Mesenchymal stem cell (in vitro differentiated cells and primary cell): ENCODE measurements around the gene HOXD4.

Experiments
- DNase-seq: peaks from one replicate; pipeline ENCODE4 v3.0.0-alpha.2; 2013
- H2AFZ ChIP-seq: one replicate; pipeline ENCODE4 v1.6.1; 2013; ENCODE audit warnings: low read depth, mild to moderate bottlenecking, control low read depth, inconsistent platforms, low read length, moderate library complexity
- H2AK5ac ChIP-seq: 2 replicates; pipeline ENCODE4 v1.6.1; 2013; ENCODE audit warnings: low read length, moderate library complexity, mild to moderate bottlenecking, inconsistent platforms; ENCODE audit not compliant: severe bottlenecking
- H2BK120ac ChIP-seq: one replicate; pipeline ENCODE4 v1.6.1; 2013; ENCODE audit warnings: low read depth, mild to moderate bottlenecking, inconsistent platforms, low read length, moderate library complexity
- H2BK12ac ChIP-seq, 2 experiments: one replicate each; pipeline ENCODE4 v1.6.1; 2013; ENCODE audit warnings: inconsistent platforms in 2 of 2, low read length in 2 of 2, mild to moderate bottlenecking in 2 of 2, moderate library complexity in 2 of 2, control low read depth in 1 of 2
- H2BK15ac ChIP-seq: one replicate; pipeline ENCODE4 v1.6.1; 2013; ENCODE audit warnings: mild to moderate bottlenecking, low read depth, inconsistent platforms; ENCODE audit not compliant: poor library complexity, severe bottlenecking
- H2BK5ac ChIP-seq: 2 replicates; pipeline ENCODE4 v1.6.1; 2013; ENCODE audit warnings: low read depth, mild to moderate bottlenecking, low read length, control low read depth, inconsistent platforms; ENCODE audit not compliant: poor library complexity, severe bottlenecking
- H3K14ac ChIP-seq, 2 experiments: one replicate each; pipeline ENCODE4 v1.6.1; 2013; ENCODE audit warnings: inconsistent platforms in 2 of 2, low read length in 2 of 2, control low read depth in 1 of 2, mild to moderate bottlenecking in 1 of 2, moderate library complexity in 1 of 2
- H3K18ac ChIP-seq, 2 experiments: one replicate each; pipeline ENCODE4 v1.6.1; 2013; ENCODE audit warnings: inconsistent platforms in 2 of 2, low read length in 2 of 2, control low read depth in 1 of 2, low read depth in 1 of 2, mild to moderate bottlenecking in 1 of 2
- H3K23ac ChIP-seq, 2 experiments: one replicate each; pipeline ENCODE4 v1.6.1; 2013; ENCODE audit warnings: inconsistent platforms in 2 of 2, low read length in 2 of 2, mild to moderate bottlenecking in 2 of 2, moderate library complexity in 2 of 2, control low read depth in 1 of 2
- H3K27ac ChIP-seq: 2 replicates; pipeline ENCODE4 v1.5.1; 2013; ENCODE audit warnings: mild to moderate bottlenecking, moderate library complexity, low read length, control low read depth, inconsistent platforms; ENCODE audit not compliant: poor library complexity, severe bottlenecking
- H3K27me3 ChIP-seq, 2 experiments: 2 replicates each; pipeline versions ENCODE4 v1.6.1 to v1.7.0; 2013; ENCODE audit warnings: low read length in 2 of 2, mild to moderate bottlenecking in 2 of 2, moderate library complexity in 2 of 2, control low read depth in 1 of 2, inconsistent platforms in 1 of 2; ENCODE audit not compliant: control insufficient read depth in 1 of 2, insufficient read depth in 1 of 2
- H3K36me3 ChIP-seq, 2 experiments: 2 replicates each; pipeline versions ENCODE4 v1.6.1 to v1.7.0; 2013; ENCODE audit warnings: low read length in 2 of 2, control low read depth in 1 of 2, inconsistent platforms in 1 of 2, low read depth in 1 of 2, mild to moderate bottlenecking in 1 of 2; ENCODE audit not compliant: insufficient read depth in 2 of 2, control insufficient read depth in 1 of 2
- H3K4ac ChIP-seq, 2 experiments: one replicate each; pipeline ENCODE4 v1.6.1; 2013; ENCODE audit warnings: inconsistent platforms in 2 of 2, low read length in 2 of 2, mild to moderate bottlenecking in 2 of 2, moderate library complexity in 2 of 2, control low read depth in 1 of 2, low read depth in 1 of 2
- H3K4me1 ChIP-seq: 2 replicates; pipeline ENCODE4 v1.6.1; 2013; ENCODE audit warnings: low read depth, low read length, control low read depth; ENCODE audit not compliant: control insufficient read depth, insufficient read depth
- H3K4me2 ChIP-seq: 2 replicates; pipeline ENCODE4 v1.6.1; 2013; ENCODE audit warnings: low read length, mild to moderate bottlenecking, inconsistent platforms; ENCODE audit not compliant: poor library complexity, severe bottlenecking
- H3K4me3 ChIP-seq, 2 experiments: 2 replicates each; pipeline versions ENCODE4 v1.5.1 to v1.7.0; 2013; ENCODE audit warnings: low read length in 2 of 2, mild to moderate bottlenecking in 2 of 2, control low read depth in 1 of 2, low read depth in 1 of 2; ENCODE audit not compliant: insufficient read depth in 1 of 2
- H3K79me1 ChIP-seq: replicated peaks from 2 replicates; pipeline ENCODE4 v1.6.1; 2013; ENCODE audit warnings: mild to moderate bottlenecking, control low read depth, low read length, inconsistent platforms; ENCODE audit not compliant: poor library complexity, severe bottlenecking
- H3K9ac ChIP-seq: 2 replicates; pipeline ENCODE4 v1.7.0; 2013; ENCODE audit warnings: mild to moderate bottlenecking, low read length, moderate library complexity
- H3K9me3 ChIP-seq: 2 replicates; pipeline ENCODE4 v1.7.0; 2013; ENCODE audit warnings: mild to moderate bottlenecking, low read length; ENCODE audit not compliant: control insufficient read depth
- H4K8ac ChIP-seq: one replicate; pipeline ENCODE4 v1.6.1; 2013; ENCODE audit warnings: inconsistent platforms, mild to moderate bottlenecking, low read length, moderate library complexity
- H4K91ac ChIP-seq: one replicate; pipeline ENCODE4 v1.6.1; 2013; ENCODE audit warnings: mild to moderate bottlenecking, low read length, inconsistent platforms
- WGBS: methylation state at CpG from one replicate; pipeline ENCODE4 v1.1.7; 2013; ENCODE audit warnings: mixed read lengths; 5-methylcytosine and 5-hydroxymethylcytosine counted together

Gene HOXD4

DNA sequence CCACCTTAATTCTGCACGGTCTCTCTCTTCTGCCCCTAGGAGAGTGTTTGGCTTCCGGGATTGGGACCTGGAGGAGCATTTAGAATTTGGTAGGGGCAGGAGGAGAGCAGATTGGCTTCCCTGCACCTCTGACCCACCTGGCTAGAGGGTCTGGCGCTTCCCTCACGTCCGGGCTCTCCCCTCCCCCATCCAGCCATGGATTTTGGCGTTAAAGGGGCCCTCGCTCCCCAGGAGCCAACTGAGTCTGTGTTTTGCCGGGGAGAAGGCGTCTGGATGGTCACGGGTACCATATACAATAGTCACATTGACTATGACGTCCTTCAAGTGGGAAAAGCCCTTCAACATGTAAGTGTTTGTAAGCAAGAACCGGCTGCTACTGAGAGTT is 12.3 kb downstream of the HOXD4 start:
- Histone ChIP-seq H3K27me3 (peaks cover 0 to 91% of the 10 kb centered on the region in 2 experiments), H2BK12ac (no peak overlapping the region), H3K23ac (peak overlapping the region in 1 of 2 experiments; percentile 50), H3K4me1 (peaks cover 27% of the 10 kb centered on the region), H3K9me3 (no peaks in the 10 kb centered on the region), H2BK5ac (no peak overlapping the region), H3K9ac (no peak overlapping the region), H2BK120ac (no peak overlapping the region), H2AK5ac (no peak overlapping the region), H3K36me3 (no peaks in the 10 kb centered on the region), H4K8ac (no peak overlapping the region), H4K91ac (no peak overlapping the region), H2AFZ (no peak overlapping the region), H3K18ac (no peak overlapping the region), H3K79me1 (no peaks in the 10 kb centered on the region), H2BK15ac (no peak overlapping the region), H3K4ac (no peak overlapping the region), H3K14ac (no peak overlapping the region), H3K27ac (no peak overlapping the region), H3K4me3 (no peak overlapping the region), H3K4me2 (no peak overlapping the region)
- WGBS, result 0% methylated on average over 5 of the region's 12 CpGs
- DNase-seq, result no peak

DNA sequence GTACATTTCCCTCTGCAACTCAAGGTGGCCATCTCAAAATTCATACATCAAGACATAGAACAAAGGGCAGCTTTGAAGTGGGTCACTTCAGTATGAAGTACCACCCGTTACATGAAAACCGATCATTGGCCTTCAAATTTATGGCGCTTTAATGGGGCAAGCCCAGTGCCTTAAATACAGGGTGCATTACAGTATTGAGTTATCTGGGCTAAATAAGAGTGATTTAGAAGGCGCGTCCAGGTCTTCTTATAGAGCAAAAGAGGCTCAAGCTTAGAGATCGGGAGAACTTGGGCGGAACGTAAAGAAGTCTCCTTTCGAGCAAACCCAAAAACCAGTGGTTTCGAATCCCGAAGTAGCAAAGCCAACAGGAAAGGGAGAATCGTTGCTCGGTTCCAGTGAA is 12.9 kb downstream of the HOXD4 start:
- Histone ChIP-seq H3K79me1 (no peaks in the 10 kb centered on the region), H2BK15ac (no peak overlapping the region), H3K18ac (no peak overlapping the region), H4K8ac (no peak overlapping the region), H4K91ac (no peak overlapping the region), H3K4me3 (no peak overlapping the region), H3K27me3 (peaks cover 0 to 90% of the 10 kb centered on the region in 2 experiments), H3K4me1 (peaks cover 26% of the 10 kb centered on the region), H2BK12ac (no peak overlapping the region), H3K4me2 (no peak overlapping the region), H2AK5ac (no peak overlapping the region), H3K36me3 (no peaks in the 10 kb centered on the region), H3K14ac (no peak overlapping the region), H3K27ac (no peak overlapping the region), H3K9ac (no peak overlapping the region), H3K4ac (no peak overlapping the region), H2AFZ (no peak overlapping the region), H2BK120ac (no peak overlapping the region), H2BK5ac (no peak overlapping the region), H3K23ac (no peak overlapping the region), H3K9me3 (no peaks in the 10 kb centered on the region)
- no peak for DNase-seq
- WGBS, result 17% methylated on average over 13 of the region's 13 CpGs

DNA sequence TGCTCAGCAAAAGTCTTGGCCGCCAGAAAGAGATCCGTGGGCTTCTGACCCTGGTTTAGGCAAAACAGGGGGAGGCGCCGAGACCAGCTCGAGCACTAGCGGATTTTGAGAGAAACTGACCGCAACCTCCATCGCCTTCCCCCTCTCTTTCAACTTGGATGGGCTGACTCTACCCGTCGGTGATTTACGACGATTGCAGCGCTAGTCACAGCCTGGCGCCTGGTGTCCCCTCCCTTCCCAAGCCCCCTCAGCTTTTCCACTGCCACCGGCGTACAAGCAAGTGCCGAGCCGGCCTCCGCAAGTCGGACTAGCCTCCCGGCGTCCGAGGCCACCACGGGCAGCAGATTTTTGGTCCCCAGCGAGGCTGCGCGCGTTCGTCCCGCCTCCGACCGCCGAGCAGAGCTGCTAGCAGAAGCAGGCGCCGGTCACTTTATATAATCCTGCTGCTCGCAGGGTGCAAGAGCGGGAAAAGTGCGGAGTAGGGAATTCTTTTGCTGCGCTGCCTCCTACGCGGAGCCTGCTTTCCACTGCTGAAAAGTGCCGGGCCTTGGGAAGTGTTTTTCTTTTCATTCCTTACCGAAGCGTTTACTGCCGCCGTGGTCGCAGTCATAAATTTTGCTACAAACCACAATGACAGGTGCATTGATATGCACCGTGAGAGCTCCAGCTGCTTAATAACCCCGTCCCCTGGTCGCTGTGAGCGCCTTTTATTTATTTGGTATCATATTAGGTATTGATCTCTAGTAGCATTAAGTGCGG is 13.4 kb downstream of the HOXD4 start:
- H3K4me3 ChIP-seq, result no peak overlapping the region
- no peaks in the 10 kb centered on the region for H3K79me1 ChIP-seq
- H4K8ac ChIP-seq, result no peak overlapping the region
- H3K9me3 ChIP-seq, result no peaks in the 10 kb centered on the region
- no peak overlapping the region for H2BK5ac ChIP-seq
- DNase-seq, result no peak
- H2BK15ac ChIP-seq, result no peak overlapping the region
- H2BK120ac ChIP-seq, result no peak overlapping the region
- H2BK12ac ChIP-seq, result no peak overlapping the region
- H3K14ac ChIP-seq, result no peak overlapping the region
- H3K4me1 ChIP-seq, result peaks cover 21% of the 10 kb centered on the region
- H3K23ac ChIP-seq, result no peak overlapping the region
- peak overlapping the region; percentile 0 for H3K4me2 ChIP-seq
- no peak overlapping the region for H3K27ac ChIP-seq
- H3K27me3 ChIP-seq, result peaks cover 0 to 90% of the 10 kb centered on the region in 2 experiments
- no peak overlapping the region for H3K9ac ChIP-seq
- no peak overlapping the region for H3K4ac ChIP-seq
- 2% methylated on average over 51 of the region's 52 CpGs for WGBS
- no peak overlapping the region for H2AK5ac ChIP-seq
- H3K36me3 ChIP-seq, result no peaks in the 10 kb centered on the region
- H4K91ac ChIP-seq, result no peak overlapping the region
- H2AFZ ChIP-seq, result no peak overlapping the region
- no peak overlapping the region for H3K18ac ChIP-seq

DNA sequence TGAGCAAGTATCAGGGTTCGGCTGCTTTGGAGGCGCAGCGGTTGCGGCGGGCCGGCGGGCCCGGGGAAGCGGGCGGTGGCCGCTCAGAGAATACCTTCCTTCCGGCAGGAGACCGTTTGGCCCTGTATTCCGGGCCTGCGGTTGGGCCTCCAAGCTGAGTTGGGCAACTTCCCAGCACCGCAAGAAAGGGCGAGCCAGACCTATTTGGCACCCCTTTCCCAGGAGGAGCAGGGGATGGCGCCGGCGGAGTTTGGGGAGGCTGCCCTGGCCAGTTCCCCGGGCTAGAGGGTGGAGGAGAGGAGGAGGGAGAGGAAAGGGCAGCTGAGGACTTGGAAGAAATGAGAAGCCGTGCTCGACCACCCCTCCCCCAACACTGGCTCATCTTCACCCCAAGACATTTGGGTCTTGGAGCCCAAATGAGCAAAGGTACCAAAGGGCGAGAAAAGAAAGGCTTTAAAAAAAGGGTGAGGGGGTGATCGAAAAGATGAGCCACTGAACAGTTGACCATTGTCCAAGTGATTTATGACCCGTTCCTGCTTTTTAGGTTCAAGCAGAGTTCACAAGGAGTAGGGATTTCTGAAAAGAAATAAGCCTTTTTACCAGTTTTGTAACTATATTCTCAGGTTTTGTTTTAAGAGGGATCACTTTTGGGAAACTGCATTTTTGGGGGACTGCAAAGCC is 14.2 kb downstream of the HOXD4 start:
- Histone ChIP-seq H3K18ac (no peak overlapping the region), H4K91ac (no peak overlapping the region), H3K9ac (no peak overlapping the region), H2BK5ac (no peak overlapping the region), H3K36me3 (no peaks in the 10 kb centered on the region), H3K79me1 (no peaks in the 10 kb centered on the region), H3K4me3 (no peak overlapping the region), H3K4ac (no peak overlapping the region), H3K4me1 (peaks cover 17% of the 10 kb centered on the region), H2AFZ (no peak overlapping the region), H2AK5ac (no peak overlapping the region), H3K4me2 (peak overlapping the region; percentile 0), H3K27me3 (peaks cover 0 to 89% of the 10 kb centered on the region in 2 experiments), H3K14ac (no peak overlapping the region), H3K9me3 (no peaks in the 10 kb centered on the region), H3K27ac (no peak overlapping the region), H3K23ac (no peak overlapping the region), H4K8ac (no peak overlapping the region), H2BK120ac (no peak overlapping the region), H2BK15ac (no peak overlapping the region), H2BK12ac (no peak overlapping the region)
- DNase-seq, result no peak
- 2% methylated on average over 22 of the region's 26 CpGs for WGBS
